ENCODE measurements around the gene TEX48.

Gene TEX48

GRCh38 chr9:114681594-114682332 is at the start of gene TEX48:
Gene TEX48 (minus strand): TSS chr9:114682192. CDS start chr9:114671723, 10,469 bp downstream.
- DNase-seq, result peak; percentile 16

- no peak for DNase-seq
Observed at GRCh38 chr9:114731701-114732100, 49.7 kb upstream of the TEX48 start.

GRCh38 chr9:114729706-114730105 is 47.7 kb upstream of the TEX48 start:
- no peak for DNase-seq

- no peak for DNase-seq
Observed at GRCh38 chr9:114725930-114726329, 43.9 kb upstream of the TEX48 start.

GRCh38 chr9:114724744-114725143 is 42.8 kb upstream of the TEX48 start:
- no peak for DNase-seq

GRCh38 chr9:114723931-114724330 is 41.9 kb upstream of the TEX48 start:
- DNase-seq, result no peak

GRCh38 chr9:114722937-114723620 is 41.1 kb upstream of the TEX48 start:
- no peak for DNase-seq

- DNase-seq, result no peak
Observed at GRCh38 chr9:114722081-114722621, 40.2 kb upstream of the TEX48 start.

GRCh38 chr9:114721491-114722079 is 39.6 kb upstream of the TEX48 start:
- DNase-seq, result no peak

GRCh38 chr9:114720086-114720676 is 38.2 kb upstream of the TEX48 start:
- DNase-seq, result no peak

GRCh38 chr9:114719290-114719689 is 37.3 kb upstream of the TEX48 start:
- DNase-seq, result no peak

GRCh38 chr9:114718801-114719221 is 36.8 kb upstream of the TEX48 start:
- no peak for DNase-seq

GRCh38 chr9:114717908-114718486 is 36.0 kb upstream of the TEX48 start:
- DNase-seq, result no peak

GRCh38 chr9:114709636-114710035 is 27.6 kb upstream of the TEX48 start:
- no peak for DNase-seq

GRCh38 chr9:114706711-114707110 is 24.7 kb upstream of the TEX48 start:
- no peak for DNase-seq

GRCh38 chr9:114701988-114702387 is 20.0 kb upstream of the TEX48 start:
- no peak for DNase-seq

- DNase-seq, result no peak
Observed at GRCh38 chr9:114697951-114698351, 16.0 kb upstream of the TEX48 start.

- DNase-seq, result no peak
Observed at GRCh38 chr9:114696814-114697544, 15.0 kb upstream of the TEX48 start.

GRCh38 chr9:114695948-114696347 is 14.0 kb upstream of the TEX48 start:
- no peak for DNase-seq

GRCh38 chr9:114694719-114695269 is 12.8 kb upstream of the TEX48 start:
- DNase-seq, result no peak

GRCh38 chr9:114694146-114694545 is 12.2 kb upstream of the TEX48 start:
- no peak for DNase-seq
